HepG2 (cell line): ENCODE measurements around the gene RFFL. TPM values are rescaled to one million over a fixed set of nuclear protein-coding genes. Genes with fewer than 3 reads are reported as not detected.

ENCODE experiments used
- ASH2L ChIP-seq: fragments of 300-600, 200-600 bp; sonication (generic); IDR thresholded peaks from 2 replicates; pipeline ENCODE4 v1.7.0; 2017; ENCODE audit warnings: low read depth, mild to moderate bottlenecking, moderate library complexity, mixed read lengths, low read length; ENCODE audit not compliant: insufficient read length
- ATF5 ChIP-seq: sonication (generic); formaldehyde crosslinking; IDR thresholded peaks from 2 replicates; pipeline ENCODE4 v1.4.0; 2020; ENCODE audit warnings: mild to moderate bottlenecking, low read depth, missing genetic modification reagents
- CENPT ChIP-seq: sonication (generic); formaldehyde crosslinking; IDR thresholded peaks from 2 replicates; pipeline ENCODE4 v1.8.0; 2022; ENCODE audit warnings: low read depth, mild to moderate bottlenecking, moderate library complexity, missing genetic modification reagents
- FOXA1 ChIP-seq, 2 experiments: fragments of 450-650 bp in 1 of 2; sonication (generic) in 1 of 2; formaldehyde crosslinking in 1 of 2; IDR thresholded peaks; 2 replicates each; pipeline versions ENCODE4 v1.4.0 to v1.6.1; 2016 to 2020; ENCODE audit warnings: missing genetic modification reagents in 1 of 2
- GRHL1 ChIP-seq: sonication (generic); formaldehyde crosslinking; conservative IDR thresholded peaks from 2 replicates; pipeline ENCODE4 v1.8.0; 2022; ENCODE audit warnings: missing genetic modification reagents
- MAX ChIP-seq: IDR thresholded peaks from 2 replicates; pipeline ENCODE4 v1.6.1; 2012; ENCODE audit warnings: inconsistent platforms
- NKX3-1 ChIP-seq: sonication (generic); formaldehyde crosslinking; IDR thresholded peaks from 2 replicates; pipeline ENCODE4 v1.5.0; 2020; ENCODE audit warnings: missing genetic modification reagents
- NR0B2 ChIP-seq: sonication (generic); formaldehyde crosslinking; IDR thresholded peaks from 2 replicates; pipeline ENCODE4 v1.4.0; 2020; ENCODE audit warnings: mild to moderate bottlenecking, missing genetic modification reagents
- PATZ1 ChIP-seq: sonication (generic); formaldehyde crosslinking; IDR thresholded peaks from 2 replicates; pipeline ENCODE4 v1.4.0; 2020; ENCODE audit warnings: missing genetic modification reagents
- POLR2AphosphoS5 ChIP-seq: IDR thresholded peaks from 2 replicates; pipeline ENCODE4 v1.6.1; 2012; ENCODE audit warnings: low read depth, low read length
- SCMH1 ChIP-seq: sonication (generic); formaldehyde crosslinking; IDR thresholded peaks from 2 replicates; pipeline ENCODE4 v1.9.0; 2021; ENCODE audit warnings: missing genetic modification reagents, mild to moderate bottlenecking, borderline replicate concordance
- SNAI1 ChIP-seq: sonication (generic); formaldehyde crosslinking; IDR thresholded peaks from 2 replicates; pipeline ENCODE4 v1.5.0; 2020; ENCODE audit warnings: mild to moderate bottlenecking, missing genetic modification reagents, borderline replicate concordance
- THAP8 ChIP-seq: sonication (generic); formaldehyde crosslinking; IDR thresholded peaks from 2 replicates; pipeline ENCODE4 v1.5.1; 2020; ENCODE audit warnings: missing genetic modification reagents, mild to moderate bottlenecking, borderline replicate concordance
- ZBTB14 ChIP-seq: sonication (generic); formaldehyde crosslinking; IDR thresholded peaks from 2 replicates; pipeline ENCODE4 v1.4.0; 2020; ENCODE audit warnings: missing genetic modification reagents
- ZNF282 ChIP-seq: fragments of 450-650 bp; IDR thresholded peaks from 2 replicates; pipeline ENCODE4 v1.6.1; 2018; ENCODE audit not compliant: partially characterized antibody
- ZNF383 ChIP-seq: sonication (generic); formaldehyde crosslinking; IDR thresholded peaks from 2 replicates; pipeline ENCODE4 v1.4.0; 2020; ENCODE audit warnings: missing genetic modification reagents, mild to moderate bottlenecking, borderline replicate concordance
- ZNF510 ChIP-seq: sonication (generic); formaldehyde crosslinking; IDR thresholded peaks from 2 replicates; pipeline ENCODE4 v1.4.0; 2020; ENCODE audit warnings: low read depth, mild to moderate bottlenecking, missing genetic modification reagents
- ZNF556 ChIP-seq: sonication (generic); formaldehyde crosslinking; IDR thresholded peaks from 2 replicates; pipeline ENCODE4 v1.4.0; 2020; ENCODE audit warnings: mild to moderate bottlenecking, missing genetic modification reagents, borderline replicate concordance
- ZNF775 ChIP-seq: sonication (generic); formaldehyde crosslinking; IDR thresholded peaks from 2 replicates; pipeline ENCODE4 v1.4.0; 2020; ENCODE audit warnings: missing genetic modification reagents, mild to moderate bottlenecking, moderate library complexity, borderline replicate concordance
- ZNF883 ChIP-seq: sonication (generic); formaldehyde crosslinking; IDR thresholded peaks from 2 replicates; pipeline ENCODE4 v1.5.1; 2020; ENCODE audit warnings: mild to moderate bottlenecking, missing genetic modification reagents; ENCODE audit errors: not compliant biosample characterization
- polyA plus RNA-seq, 8 experiments: library from polyadenylated mRNA; depleted of rRNA in 3 of 8; stranded (reverse) in 7 of 8; unstranded in 1 of 8; fragments of >200 nt; fragmentation: Illumina TruSeq in 4 of 8; extraction: Trizol in 4 of 8; gene quantifications; 2 replicates each; pipeline versions ENCODE4 v1.2.1 to v1.2.3, GENCODE V29; 2011 to 2016; ENCODE audit warnings: low read depth in 4 of 8, missing spikeins in 1 of 8, mixed read lengths in 1 of 8; ENCODE audit not compliant: insufficient read depth in 1 of 8
- total RNA-seq, 5 experiments: library from RNA; depleted of rRNA; stranded (reverse); fragments of >200 nt; fragmentation: Illumina TruSeq; extraction: Trizol; gene quantifications; 2 replicates each; pipeline ENCODE4 v1.2.3, GENCODE V29; 2016; ENCODE audit warnings: low read depth in 1 of 5

RFFL gene
- total and polyA plus RNA-seq, 2 of the 13 experiments (the other 11 are each of a cell fraction or from before 2014, with no cell fraction given), result 24.3 to 48.6 TPM

- TF ChIP-seq NR0B2 (CRISPR knock-in tag), result no peak
- TF ChIP-seq POLR2AphosphoS5, result no peak
- TF ChIP-seq ZNF383 (CRISPR knock-in tag), result no peak
- TF ChIP-seq PATZ1, result peak; percentile 30; the same call in 1 of the 2 replicates
- TF ChIP-seq ASH2L, result peak; percentile 67
- no peak for TF ChIP-seq ZNF282
- TF ChIP-seq ZBTB14 (CRISPR knock-in tag), result peak; percentile 17; the same call in 1 of the 2 replicates
- TF ChIP-seq THAP8, result peak; percentile 48
- TF ChIP-seq SNAI1, result no peak; the same call in 1 of the 2 replicates
- TF ChIP-seq ZNF883 (CRISPR knock-in tag), result no peak
- TF ChIP-seq ATF5 (CRISPR knock-in tag), result no peak
- no peak for TF ChIP-seq SCMH1 (CRISPR knock-in tag)
- TF ChIP-seq FOXA1 (IDR thresholded peaks at IDR 0.05), result no peak
- no peak for TF ChIP-seq FOXA1 (CRISPR knock-in tag; IDR thresholded peaks at IDR 0.05)
- peak; percentile 36; the same call in 1 of the 2 replicates for TF ChIP-seq ZNF556
- TF ChIP-seq GRHL1 (CRISPR knock-in tag), result no peak
- TF ChIP-seq NKX3-1 (CRISPR knock-in tag), result peak; percentile 42; the same call in 1 of the 2 replicates
- TF ChIP-seq CENPT (CRISPR knock-in tag), result no peak
- TF ChIP-seq ZNF775, result no peak
- peak; percentile 86 for TF ChIP-seq MAX
- no peak for TF ChIP-seq ZNF510
Measured at GRCh38 chr17:34980681-34981537, 82.6 kb downstream of the RFFL start (continued).
